Measurements from ENCODE around the gene ELAVL2.

ELAVL2 gene

DNA sequence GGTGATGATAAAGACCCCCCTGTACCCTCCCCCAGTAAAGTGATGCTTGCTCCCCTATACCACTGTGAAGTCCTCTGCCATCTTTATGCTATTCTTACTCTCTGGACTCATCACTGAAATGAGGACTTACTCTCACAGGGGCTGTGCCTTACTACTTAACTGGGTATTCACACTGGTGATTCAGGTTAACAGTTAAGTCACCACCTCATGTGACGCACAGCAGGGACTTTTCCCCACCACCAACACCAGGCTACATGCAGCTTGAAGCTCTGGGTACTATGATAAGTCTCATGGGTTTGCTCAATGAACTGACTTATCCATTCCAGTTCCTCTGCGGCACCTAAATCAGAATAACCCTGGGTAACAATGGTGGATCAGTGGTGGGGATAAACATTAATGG is 163.7 kb downstream of the ELAVL2 start:
- no peak overlapping the region for H3K9ac ChIP-seq

DNA sequence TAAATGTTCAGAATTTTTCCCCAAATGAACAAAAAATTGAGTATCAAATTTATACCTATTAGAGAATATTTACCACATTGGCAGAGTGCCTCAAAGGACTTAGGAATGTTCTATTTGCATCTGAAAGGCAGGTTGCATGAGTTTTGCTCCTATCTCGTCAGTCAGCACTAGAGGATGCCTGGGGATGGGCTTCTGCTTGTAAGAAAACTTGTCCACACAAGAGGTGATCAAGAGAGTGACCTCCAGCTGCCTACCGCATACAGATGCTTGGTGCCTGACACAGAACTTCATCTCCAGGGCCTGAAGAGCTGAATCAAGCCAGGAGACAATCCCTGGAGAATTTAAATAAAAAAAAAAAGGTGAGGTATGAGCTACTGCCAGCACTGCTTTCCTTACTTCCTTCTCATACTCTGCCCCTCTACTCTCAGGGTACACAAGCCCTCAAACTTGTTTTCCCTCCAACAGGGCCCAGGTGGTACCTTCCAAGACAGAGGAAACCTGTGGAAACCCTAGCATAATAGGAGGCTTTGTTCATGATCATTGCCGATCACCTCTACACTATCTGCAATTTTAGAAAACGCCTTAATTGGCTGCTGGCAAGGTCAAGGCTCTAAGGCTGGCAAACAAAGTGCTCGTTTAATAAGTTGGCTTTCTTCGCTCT is 166.6 kb downstream of the ELAVL2 start:
- no peaks in the 10 kb centered on the region for H3K36me3 ChIP-seq (ENCODE audit: insufficient read depth)
- no peaks in the 10 kb centered on the region for H4K20me1 ChIP-seq (ENCODE audit: insufficient read depth)
- H3K4me1 ChIP-seq (ENCODE audit: low read depth, poor library complexity, severe bottlenecking), result no peaks in the 10 kb centered on the region
- H3K4me3 ChIP-seq (IDR thresholded peaks at IDR 0.05; ENCODE audit: insufficient read depth, low read depth, low read length), result no peak overlapping the region
- no peaks in the 10 kb centered on the region for H3K27me3 ChIP-seq (ENCODE audit: insufficient read depth, low read depth)
- H3K79me2 ChIP-seq (ENCODE audit: insufficient read depth, low read depth), result no peaks in the 10 kb centered on the region
- H3K4me2 ChIP-seq, result no peak overlapping the region
- H3K27ac ChIP-seq, result no peak overlapping the region
- H3K9ac ChIP-seq, result no peak overlapping the region
- no peak overlapping the region for H2AFZ ChIP-seq (ENCODE audit: low read depth)
- TF ChIP-seq, protein P1, sequence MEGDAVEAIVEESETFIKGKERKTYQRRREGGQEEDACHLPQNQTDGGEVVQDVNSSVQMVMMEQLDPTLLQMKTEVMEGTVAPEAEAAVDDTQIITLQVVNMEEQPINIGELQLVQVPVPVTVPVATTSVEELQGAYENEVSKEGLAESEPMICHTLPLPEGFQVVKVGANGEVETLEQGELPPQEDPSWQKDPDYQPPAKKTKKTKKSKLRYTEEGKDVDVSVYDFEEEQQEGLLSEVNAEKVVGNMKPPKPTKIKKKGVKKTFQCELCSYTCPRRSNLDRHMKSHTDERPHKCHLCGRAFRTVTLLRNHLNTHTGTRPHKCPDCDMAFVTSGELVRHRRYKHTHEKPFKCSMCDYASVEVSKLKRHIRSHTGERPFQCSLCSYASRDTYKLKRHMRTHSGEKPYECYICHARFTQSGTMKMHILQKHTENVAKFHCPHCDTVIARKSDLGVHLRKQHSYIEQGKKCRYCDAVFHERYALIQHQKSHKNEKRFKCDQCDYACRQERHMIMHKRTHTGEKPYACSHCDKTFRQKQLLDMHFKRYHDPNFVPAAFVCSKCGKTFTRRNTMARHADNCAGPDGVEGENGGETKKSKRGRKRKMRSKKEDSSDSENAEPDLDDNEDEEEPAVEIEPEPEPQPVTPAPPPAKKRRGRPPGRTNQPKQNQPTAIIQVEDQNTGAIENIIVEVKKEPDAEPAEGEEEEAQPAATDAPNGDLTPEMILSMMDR (conservative IDR thresholded peaks at IDR 0.05; ENCODE audit: low read depth, low read length), result no peak

More for the DNA sequence above, 163.7 kb downstream of the ELAVL2 start:
- Histone ChIP-seq H4K20me1 (ENCODE audit: insufficient read depth) (no peaks in the 10 kb centered on the region), H3K27ac (no peak overlapping the region), H3K4me3 (IDR thresholded peaks at IDR 0.05; ENCODE audit: insufficient read depth, low read depth, low read length) (no peak overlapping the region), H3K36me3 (ENCODE audit: insufficient read depth) (no peaks in the 10 kb centered on the region), H3K4me1 (ENCODE audit: low read depth, poor library complexity, severe bottlenecking) (no peaks in the 10 kb centered on the region), H3K4me2 (no peak overlapping the region), H2AFZ (ENCODE audit: low read depth) (no peak overlapping the region), H3K79me2 (ENCODE audit: insufficient read depth, low read depth) (no peaks in the 10 kb centered on the region), H3K27me3 (ENCODE audit: insufficient read depth, low read depth) (no peaks in the 10 kb centered on the region)
- TF ChIP-seq, protein P1 (conservative IDR thresholded peaks at IDR 0.05; ENCODE audit: low read depth, low read length), result no peak

DNA sequence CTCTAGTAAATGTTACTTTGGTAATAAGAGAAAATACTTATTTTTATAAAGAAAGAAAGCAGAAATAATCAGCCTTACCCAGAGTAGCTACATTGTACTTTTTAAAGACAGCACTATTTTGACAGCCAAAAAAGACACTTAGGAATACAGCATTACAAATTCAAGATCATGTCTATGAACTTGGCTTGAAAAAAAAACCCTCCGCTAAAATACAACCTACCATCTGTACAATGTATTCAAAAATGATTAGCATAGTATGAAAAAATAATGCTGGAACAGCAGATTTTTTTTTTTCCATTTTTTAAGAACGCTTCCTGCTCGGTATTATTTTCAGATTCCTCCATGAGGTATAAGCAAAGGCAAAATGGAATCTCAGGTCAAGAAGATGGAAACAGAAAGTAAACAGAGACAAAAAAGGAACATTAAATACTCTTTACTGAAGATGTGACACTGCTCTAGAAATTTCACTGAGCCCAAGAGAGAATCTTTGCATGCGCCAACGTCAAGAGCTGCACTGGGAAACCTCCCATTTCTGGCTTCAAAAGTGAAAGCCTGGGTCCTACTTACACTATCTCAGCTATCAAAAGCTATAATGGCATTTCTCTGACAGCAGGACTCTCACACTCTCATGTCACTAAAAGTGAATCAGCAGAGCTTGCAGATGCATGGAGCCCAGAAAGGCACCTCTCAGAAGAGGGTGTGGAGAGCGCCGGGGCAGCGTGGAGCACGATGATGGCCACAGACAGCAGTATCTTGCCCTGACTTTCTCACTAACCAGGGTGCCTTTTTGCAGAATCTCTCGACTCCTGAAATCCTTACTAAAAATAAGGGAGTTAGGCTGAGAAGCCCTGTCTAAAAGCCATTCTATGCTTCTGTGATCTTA is 167.4 kb downstream of the ELAVL2 start:
- Histone ChIP-seq H3K9ac (no peak overlapping the region), H3K79me2 (ENCODE audit: insufficient read depth, low read depth) (no peaks in the 10 kb centered on the region), H3K27ac (no peak overlapping the region), H4K20me1 (ENCODE audit: insufficient read depth) (no peaks in the 10 kb centered on the region), H3K27me3 (ENCODE audit: insufficient read depth, low read depth) (no peaks in the 10 kb centered on the region), H2AFZ (ENCODE audit: low read depth) (no peak overlapping the region), H3K36me3 (ENCODE audit: insufficient read depth) (no peaks in the 10 kb centered on the region), H3K4me2 (no peak overlapping the region), H3K4me3 (IDR thresholded peaks at IDR 0.05; ENCODE audit: insufficient read depth, low read depth, low read length) (no peak overlapping the region), H3K4me1 (ENCODE audit: low read depth, poor library complexity, severe bottlenecking) (no peaks in the 10 kb centered on the region)
- TF ChIP-seq, protein P1 (conservative IDR thresholded peaks at IDR 0.05; ENCODE audit: low read depth, low read length), result no peak

- Histone ChIP-seq H3K27me3 (ENCODE audit: insufficient read depth, low read depth) (no peaks in the 10 kb centered on the region), H2AFZ (ENCODE audit: low read depth) (no peak overlapping the region), H3K27ac (no peak overlapping the region), H3K4me3 (IDR thresholded peaks at IDR 0.05; ENCODE audit: insufficient read depth, low read depth, low read length) (no peak overlapping the region), H3K36me3 (ENCODE audit: insufficient read depth) (no peaks in the 10 kb centered on the region), H3K9ac (no peak overlapping the region), H3K4me2 (no peak overlapping the region), H3K79me2 (ENCODE audit: insufficient read depth, low read depth) (no peaks in the 10 kb centered on the region), H4K20me1 (ENCODE audit: insufficient read depth) (no peaks in the 10 kb centered on the region), H3K4me1 (ENCODE audit: low read depth, poor library complexity, severe bottlenecking) (no peaks in the 10 kb centered on the region)
- TF ChIP-seq, protein P1 (conservative IDR thresholded peaks at IDR 0.05; ENCODE audit: low read depth, low read length), result no peak
Measured at GRCh38 chr9:23651051-23651450, 175.0 kb downstream of the ELAVL2 start.

All from KMS-11 (cell line).